Measurements from ENCODE around the gene SPINK1.
"Not testable (repeated sequence)": the region's sequence is repeated elsewhere in the genome, so short reads cannot be mapped to it uniquely, and the experiment has no call there.

SPINK1 gene

GRCh38 chr5:147805030-147805454 lies 26.4 kb downstream of the SPINK1 start:
- DNase-seq (ENCODE audit: low read depth) = peak; percentile 21

GRCh38 chr5:147804334-147804733 lies 27.1 kb downstream of the SPINK1 start:
- DNase-seq (ENCODE audit: low read depth) = no peak

DNA sequence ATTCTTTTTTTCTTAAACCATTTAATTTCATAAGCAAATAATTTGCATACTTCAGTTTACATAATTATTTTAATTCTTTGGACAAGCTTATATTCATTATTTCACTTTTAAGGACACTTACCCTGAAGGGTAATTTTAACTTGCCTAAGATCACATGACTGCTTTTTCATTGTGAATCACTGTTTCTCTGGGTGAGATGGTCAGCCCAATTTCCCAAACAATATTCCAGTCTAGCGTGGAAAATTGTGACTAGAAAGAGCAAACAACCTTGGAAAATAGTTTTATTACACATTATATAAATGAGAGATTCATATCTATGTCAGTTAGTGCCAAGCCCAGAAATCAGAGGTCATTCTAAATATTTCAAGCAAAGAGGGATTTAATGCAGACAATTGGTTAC lies 27.5 kb downstream of the SPINK1 start:
- DNase-seq (ENCODE audit: low read depth) = no peak

DNA sequence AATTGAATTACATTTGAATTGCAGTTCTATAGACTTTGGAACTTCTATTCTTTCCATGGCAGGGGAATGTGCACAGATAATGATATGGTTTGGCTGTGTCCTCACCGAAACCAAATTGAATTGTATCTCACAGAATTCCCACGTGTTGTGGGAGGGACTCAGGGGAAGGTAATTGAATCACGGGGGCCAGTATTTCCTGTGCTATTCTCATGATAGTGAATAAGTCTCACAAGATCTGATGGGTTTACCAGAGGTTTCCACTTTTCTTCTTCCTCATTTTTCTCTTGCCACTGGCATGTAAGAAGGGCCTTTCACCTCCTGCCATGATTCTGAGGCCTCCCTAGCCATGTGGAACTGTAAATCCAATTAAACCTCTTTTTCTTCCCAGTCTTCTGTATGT lies 28.3 kb downstream of the SPINK1 start:
- DNase-seq (ENCODE audit: low read depth) = not testable (repeated sequence)

- no peak for DNase-seq (ENCODE audit: low read depth)
Observed at GRCh38 chr5:147801461-147801860, 30.0 kb downstream of the SPINK1 start.

- no peak for DNase-seq (ENCODE audit: low read depth)
Observed at GRCh38 chr5:147800491-147800890, 31.0 kb downstream of the SPINK1 start.

DNA sequence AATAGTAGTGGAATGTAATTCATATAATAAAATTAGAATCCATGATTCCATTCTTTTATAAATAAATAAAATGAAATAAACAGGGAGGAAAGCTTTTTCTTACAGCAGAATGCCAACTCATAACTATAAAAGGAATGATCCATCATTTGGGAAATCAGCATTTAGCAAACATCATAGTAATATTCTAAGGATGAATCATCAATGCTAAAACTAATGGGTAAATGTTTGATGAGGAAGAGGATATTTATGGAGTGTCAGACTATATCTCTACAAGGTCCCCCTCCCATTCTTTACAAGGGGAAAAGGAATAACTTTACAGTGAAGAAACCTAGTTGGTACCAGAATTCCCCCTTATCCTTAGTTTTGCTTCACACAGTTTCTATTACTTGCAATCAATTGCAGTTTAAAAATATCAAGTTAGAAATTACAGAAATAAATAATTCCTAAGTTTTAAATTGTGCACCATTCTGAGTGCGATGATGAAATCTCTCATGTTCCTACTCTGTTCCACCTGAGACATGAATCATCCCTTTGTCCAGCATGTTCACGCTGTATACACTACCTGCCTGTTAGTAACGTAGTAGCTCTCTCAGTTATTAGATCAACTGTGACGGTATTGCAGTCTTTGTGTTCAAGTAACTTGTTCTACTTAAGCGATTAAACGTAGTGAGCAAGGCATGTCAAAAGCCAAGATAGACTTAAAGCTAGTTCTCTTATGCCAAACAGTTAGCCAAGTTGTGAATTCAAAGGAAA lies 34.7 kb downstream of the SPINK1 start:
- DNase-seq (ENCODE audit: low read depth) = no peak

- DNase-seq (ENCODE audit: low read depth) = no peak
Observed at GRCh38 chr5:147791181-147791580, 40.3 kb downstream of the SPINK1 start.

DNA sequence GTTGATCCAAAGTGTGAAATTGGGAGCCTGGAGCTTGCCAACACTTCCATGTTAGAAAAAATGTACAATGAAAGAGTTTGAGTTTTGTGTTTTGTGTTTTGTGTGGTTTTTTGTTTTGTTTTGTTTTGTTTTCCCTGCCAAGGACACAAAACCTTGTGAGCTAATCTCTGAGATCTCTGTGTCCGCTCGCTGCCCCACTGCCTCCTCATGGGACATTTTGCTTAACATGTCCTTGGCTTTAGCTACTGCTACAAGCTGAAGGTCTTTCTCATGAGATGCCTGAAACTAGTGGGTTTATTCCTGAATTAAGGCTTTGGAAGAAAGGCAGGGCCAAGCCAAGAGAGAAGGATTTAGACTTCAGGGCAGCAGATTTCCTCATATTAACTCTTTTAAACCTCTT lies 41.7 kb downstream of the SPINK1 start:
- no peak for DNase-seq (ENCODE audit: low read depth)

- no peak for DNase-seq (ENCODE audit: low read depth)
Observed at GRCh38 chr5:147788023-147788422, 43.4 kb downstream of the SPINK1 start.

DNA sequence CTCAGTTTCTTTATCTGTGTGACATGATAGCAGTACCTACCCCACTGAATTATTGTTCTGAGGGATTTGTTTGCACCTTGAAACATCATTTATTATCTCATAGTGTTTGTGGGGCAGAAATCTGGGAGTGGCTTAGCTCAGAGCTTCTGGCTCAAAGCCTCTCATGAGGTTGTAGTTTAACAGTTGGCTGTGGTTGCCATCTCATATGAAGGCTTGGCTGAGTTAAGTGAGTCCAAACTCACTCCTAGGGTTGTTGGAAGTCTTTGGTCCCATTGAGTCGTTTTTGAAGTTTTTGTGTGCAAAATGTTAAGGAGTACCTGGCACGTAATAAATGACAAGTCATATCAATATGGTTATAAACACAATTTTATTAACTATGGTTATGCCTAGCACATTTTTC lies 45.3 kb downstream of the SPINK1 start:
- no peak for DNase-seq (ENCODE audit: low read depth)

DNA sequence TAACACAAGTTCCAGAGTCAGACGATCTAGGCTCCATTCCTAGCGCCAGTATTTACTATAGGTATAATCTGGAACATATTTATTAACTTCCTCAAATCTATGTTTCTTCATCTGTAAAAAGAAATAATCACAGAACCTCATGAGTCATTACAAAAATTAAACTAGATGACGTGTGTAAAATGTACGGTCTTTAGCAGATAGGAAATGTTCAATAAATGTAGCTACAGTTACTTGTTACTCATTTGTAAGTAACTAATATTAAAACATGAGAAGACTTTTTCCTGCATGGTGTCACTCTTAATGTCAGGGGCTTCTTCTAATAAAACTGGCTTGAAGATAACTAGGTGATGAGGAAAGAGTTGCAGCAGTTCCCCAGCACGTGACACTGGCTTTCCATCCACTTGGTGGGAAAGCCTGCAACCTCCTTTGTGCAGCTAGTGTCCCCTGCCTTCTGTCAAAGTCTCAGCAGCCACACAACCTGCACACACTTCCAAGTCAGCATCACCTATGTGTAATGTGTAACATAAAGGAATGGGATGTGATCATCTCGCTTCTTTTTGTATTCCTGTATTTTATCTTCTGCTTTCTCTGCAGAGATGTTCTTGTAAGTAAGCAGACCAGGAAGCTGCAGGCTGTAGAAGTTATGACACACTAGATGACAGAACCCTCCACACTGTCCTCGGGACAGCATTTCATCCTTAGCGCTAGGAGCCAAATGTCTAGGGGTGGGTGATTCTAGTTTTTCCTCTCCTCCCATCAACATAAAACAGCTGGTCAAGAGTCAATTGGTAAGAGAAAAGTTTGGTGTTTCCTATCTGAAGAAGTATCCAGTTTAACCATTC lies 47.1 kb downstream of the SPINK1 start:
- no peak for DNase-seq (ENCODE audit: low read depth)

DNA sequence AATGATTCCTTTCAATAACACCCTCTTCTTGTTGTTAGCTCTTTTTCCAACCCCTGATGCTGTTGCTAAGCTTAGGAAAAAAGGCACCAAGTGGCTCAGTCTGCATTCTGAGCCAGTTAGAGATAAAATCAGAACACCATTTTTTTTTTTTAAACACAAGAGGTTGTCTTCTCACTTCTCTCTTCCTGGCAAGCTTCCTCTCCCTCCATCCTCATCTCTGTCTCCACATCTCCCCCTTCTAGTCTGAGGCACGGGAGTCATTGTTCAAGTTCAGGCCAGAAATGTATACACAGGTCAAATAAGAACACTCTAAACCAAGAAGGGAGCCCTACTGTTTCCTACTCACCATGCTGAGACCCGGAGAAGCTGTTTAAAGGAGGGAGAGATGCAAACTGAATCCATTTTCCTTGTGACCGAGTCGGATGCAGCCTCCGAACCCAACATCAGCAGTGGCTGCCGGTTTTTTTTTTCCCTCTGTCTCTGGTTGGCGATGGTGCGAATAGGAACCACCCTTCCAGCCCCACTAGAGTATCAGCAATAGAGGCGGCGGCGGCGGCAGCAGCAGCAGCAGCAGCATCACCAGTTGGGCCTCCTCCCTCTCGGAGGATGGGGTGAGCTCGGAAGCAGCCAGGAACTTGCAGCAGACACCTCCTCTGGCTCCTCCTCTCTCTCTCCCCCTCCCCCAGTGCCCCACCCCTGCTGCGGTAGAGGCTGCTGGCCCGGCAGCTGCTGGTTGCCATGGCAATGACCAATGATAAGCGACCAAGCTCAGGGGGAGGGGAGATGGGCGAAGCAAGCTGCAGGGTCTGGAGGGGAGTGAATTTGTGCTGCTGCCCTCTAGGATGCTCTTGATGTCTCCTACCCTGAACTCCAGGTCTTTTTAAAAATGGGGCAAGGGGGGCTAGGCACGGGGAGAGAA lies 49.1 kb downstream of the SPINK1 start, which contains the start of gene JAKMIP2:
Gene JAKMIP2 (minus strand): TSS at position 619 of the 919 bp plus-strand sequence. CDS start 110,922 bp downstream, outside the sequence.
- peak; percentile 70 for DNase-seq (ENCODE audit: low read depth)

- no peak for DNase-seq (ENCODE audit: low read depth)
Observed at GRCh38 chr5:147780924-147781573, 50.4 kb downstream of the SPINK1 start.

DNA sequence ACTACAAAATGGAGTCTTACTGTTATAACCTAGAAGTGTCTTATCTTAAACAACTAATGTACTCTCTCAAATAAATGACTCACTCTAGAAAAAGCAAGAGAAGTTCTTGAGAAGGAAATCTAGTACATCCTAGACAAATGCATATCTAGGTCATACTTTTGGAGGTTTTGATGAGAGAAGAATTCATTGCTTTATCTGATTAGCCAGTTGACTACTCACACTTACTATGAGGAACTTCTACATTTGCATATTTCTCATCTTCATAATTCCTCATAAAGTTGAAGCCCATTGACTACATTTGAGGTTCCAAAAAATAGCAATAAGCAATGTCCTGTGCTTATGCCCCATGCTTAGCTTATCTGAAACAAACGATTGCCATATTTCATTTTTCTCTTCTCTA lies 51.8 kb downstream of the SPINK1 start:
- no peak for DNase-seq (ENCODE audit: low read depth)

DNA sequence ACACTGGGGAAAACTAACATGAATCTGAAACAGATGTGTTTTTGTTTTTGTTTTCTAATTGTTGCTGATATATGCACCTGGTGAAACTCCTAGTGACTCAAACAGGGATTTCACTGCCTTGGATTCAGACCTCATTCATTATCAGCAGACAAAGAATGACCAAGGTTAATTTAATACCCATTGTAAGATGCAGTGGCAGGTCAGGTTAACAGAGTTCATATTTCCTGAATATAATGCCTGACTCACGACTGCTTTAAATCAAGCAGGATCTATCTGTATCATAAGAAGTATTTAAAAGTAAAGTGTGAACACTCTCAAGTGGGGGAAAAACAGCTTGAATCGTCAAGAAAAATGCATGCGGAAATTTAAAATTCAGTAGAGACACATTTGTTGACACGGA lies 54.5 kb downstream of the SPINK1 start:
- DNase-seq (ENCODE audit: low read depth) = no peak

Data from stimulated activated CD8-positive, alpha-beta memory T cell treated with anti-CD3 and anti-CD28 coated beads, Interleukin-12 subunit alpha, Interleukin-12 subunit beta, amount 100 ng/mL, for 4 hours (primary cell).